Neural progenitor cell (in vitro differentiated cells): ENCODE measurements around the gene RSF1.

Experiments
- EZH2 ChIP-seq: fragments of 200-600 bp; sonication (generic); IDR thresholded peaks from 2 replicates; pipeline ENCODE4 v1.6.1; 2017; ENCODE audit warnings: antibody characterized with exemption, mild to moderate bottlenecking, moderate library complexity
- TF ChIP-seq, protein P1 (sequence below): fragments of 200-600 bp; sonication (generic); IDR thresholded peaks from 2 replicates; pipeline ENCODE4 v1.5.1; 2017; ENCODE audit warnings: antibody characterized with exemption, mild to moderate bottlenecking

DNA sequence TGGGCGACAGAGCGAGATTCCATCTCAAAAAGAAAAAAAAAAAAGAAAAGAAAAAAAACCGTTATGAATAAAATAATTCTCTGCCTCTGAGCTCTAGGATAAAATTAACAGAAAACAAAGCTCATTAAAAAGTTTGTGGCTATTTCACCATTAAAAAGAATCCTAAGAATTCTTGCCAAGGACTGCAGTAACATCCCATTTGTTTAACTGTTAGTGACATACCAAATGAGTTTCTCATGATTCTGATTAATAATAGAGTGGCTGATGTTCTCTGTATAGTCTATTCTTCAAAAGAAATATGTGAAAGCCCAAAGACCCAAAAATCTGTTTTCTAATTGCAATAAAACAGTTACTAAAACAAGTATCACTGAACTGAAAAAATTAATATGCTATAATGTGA is 202.6 kb downstream of the RSF1 start:
- TF ChIP-seq, protein P1, sequence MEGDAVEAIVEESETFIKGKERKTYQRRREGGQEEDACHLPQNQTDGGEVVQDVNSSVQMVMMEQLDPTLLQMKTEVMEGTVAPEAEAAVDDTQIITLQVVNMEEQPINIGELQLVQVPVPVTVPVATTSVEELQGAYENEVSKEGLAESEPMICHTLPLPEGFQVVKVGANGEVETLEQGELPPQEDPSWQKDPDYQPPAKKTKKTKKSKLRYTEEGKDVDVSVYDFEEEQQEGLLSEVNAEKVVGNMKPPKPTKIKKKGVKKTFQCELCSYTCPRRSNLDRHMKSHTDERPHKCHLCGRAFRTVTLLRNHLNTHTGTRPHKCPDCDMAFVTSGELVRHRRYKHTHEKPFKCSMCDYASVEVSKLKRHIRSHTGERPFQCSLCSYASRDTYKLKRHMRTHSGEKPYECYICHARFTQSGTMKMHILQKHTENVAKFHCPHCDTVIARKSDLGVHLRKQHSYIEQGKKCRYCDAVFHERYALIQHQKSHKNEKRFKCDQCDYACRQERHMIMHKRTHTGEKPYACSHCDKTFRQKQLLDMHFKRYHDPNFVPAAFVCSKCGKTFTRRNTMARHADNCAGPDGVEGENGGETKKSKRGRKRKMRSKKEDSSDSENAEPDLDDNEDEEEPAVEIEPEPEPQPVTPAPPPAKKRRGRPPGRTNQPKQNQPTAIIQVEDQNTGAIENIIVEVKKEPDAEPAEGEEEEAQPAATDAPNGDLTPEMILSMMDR = no peak
- no peak for TF ChIP-seq EZH2
